ENCODE results near the gene EHMT1.
"Not testable (repeated sequence)": the region's sequence is repeated elsewhere in the genome, so short reads cannot be mapped to it uniquely, and the experiment has no call there.

EHMT1 gene

GRCh38 chr9:137799630-137799983, 180.8 kb downstream of the EHMT1 start:
- DNase-seq (ENCODE audit: insufficient read length, low spot score) (no peak), FAIRE-seq (no peak)

DNA sequence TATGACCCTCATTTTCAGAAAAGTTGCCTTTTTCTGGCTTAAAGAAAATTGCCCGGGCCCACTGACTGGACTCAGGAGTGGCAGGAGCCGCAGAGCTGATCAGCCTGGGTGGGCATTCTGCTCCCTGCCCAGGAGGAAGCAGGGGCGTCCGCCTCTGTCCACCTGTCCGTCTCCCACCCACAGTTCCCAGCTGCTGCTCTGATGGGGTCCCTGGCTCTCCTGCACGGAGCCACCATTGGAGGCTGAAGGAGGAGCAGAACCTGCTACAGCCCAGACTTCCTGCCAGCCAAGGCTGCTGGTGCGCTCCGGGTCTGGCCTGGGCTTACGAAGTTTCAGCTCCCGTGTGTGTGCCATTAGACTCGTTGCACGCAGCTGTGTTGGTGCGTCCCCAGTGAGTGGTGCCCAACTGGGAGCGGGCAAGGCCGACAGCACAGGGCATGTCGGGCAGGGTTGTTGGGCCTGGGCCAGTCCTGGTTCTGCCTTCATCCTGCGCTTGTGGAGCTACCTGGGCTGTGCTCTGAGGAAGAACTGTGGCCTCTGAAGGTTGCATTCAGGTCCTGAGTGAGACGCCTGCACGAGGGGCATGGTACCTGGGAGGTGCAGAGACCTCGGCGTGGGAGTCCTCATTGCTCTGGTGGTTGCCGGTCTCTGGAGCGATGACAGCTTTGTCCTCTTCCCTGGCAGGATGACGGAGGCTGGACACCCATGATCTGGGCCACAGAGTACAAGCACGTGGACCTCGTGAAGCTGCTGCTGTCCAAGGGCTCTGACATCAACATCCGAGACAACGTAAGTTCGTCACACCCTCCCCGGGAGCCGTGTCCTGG, 181.6 kb downstream of the EHMT1 start:
- no peak for DNase-seq (ENCODE audit: insufficient read length, low spot score)
- FAIRE-seq: no peak

DNA sequence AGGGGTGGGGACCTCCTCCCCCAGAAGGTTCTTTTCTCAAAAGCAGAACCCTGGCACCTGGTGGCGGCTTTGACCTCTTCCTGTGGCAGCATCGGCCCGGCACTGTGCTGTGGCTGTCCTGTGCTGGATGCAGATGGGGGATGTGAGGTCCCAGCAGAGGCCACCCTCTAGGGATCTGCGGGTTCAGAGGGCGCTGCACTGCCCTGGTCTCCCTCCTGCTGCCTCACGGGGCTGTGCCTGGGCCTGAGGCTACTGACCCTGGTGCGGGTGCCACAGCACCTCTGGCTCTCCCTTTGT, 182.2 kb downstream of the EHMT1 start:
- DNase-seq (ENCODE audit: insufficient read length, low spot score): no peak
- no peak for FAIRE-seq

DNA sequence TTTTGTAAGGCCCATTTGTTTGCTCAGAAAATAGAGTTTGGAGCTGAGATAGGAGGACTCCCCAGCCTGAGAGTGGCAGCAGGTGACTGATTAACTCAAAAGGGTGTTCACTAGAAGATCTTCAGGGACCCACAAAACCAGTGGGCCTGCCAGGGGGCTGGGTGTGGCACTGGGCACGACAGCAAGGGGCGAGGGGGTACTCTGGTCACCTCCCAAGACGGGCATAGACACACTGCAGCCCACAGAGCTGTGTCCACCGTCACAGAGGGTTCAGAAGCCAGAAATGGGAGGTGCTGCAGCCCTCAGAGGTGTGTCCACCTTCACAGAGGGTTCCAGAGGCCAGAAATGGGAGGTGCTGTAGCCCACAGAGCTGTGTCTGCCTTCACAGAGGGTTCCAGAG, 183.2 kb downstream of the EHMT1 start:
- FAIRE-seq (no peak), DNase-seq (ENCODE audit: insufficient read length, low spot score) (no peak)

DNA sequence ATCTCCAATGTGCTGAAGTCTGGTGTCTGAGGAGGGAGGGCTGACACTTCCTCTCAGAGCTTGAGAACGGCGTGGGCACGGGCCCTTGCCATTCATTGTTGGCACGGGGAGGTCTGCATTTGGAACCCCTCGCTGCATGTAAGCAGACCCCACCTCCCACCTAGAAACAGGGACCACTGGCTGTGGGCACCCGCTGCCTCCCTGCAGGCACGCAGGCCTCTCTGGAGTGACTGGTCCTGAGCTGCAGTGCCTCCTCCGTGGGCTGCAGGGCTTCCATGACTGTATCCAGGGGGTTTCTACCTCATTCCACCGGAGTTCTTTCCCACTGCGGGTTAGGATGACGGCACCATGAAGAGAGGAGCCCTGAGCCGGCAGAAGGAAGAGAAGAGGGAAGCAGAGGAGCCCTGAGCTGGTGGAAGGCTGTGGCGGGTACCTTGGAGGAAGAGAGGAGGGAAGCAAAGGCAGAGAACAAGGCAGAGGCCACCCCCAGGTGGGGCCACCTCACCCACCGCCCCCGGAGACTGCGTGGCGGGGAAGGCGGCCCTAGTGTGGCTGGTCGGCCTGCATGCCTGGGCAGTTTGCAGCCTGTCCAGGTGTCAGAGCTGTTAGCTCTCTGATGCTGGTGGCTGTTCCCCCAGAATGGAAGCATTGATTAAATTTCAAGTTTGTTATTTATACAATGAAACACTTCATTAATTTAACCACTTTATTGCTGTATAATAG, 183.9 kb downstream of the EHMT1 start:
- no peak for FAIRE-seq
- DNase-seq (ENCODE audit: insufficient read length, low spot score): no peak

- peak; percentile 54 for FAIRE-seq
- no peak for DNase-seq (ENCODE audit: insufficient read length, low spot score)
Measured at GRCh38 chr9:137804908-137805630, 186.3 kb downstream of the EHMT1 start.

DNA sequence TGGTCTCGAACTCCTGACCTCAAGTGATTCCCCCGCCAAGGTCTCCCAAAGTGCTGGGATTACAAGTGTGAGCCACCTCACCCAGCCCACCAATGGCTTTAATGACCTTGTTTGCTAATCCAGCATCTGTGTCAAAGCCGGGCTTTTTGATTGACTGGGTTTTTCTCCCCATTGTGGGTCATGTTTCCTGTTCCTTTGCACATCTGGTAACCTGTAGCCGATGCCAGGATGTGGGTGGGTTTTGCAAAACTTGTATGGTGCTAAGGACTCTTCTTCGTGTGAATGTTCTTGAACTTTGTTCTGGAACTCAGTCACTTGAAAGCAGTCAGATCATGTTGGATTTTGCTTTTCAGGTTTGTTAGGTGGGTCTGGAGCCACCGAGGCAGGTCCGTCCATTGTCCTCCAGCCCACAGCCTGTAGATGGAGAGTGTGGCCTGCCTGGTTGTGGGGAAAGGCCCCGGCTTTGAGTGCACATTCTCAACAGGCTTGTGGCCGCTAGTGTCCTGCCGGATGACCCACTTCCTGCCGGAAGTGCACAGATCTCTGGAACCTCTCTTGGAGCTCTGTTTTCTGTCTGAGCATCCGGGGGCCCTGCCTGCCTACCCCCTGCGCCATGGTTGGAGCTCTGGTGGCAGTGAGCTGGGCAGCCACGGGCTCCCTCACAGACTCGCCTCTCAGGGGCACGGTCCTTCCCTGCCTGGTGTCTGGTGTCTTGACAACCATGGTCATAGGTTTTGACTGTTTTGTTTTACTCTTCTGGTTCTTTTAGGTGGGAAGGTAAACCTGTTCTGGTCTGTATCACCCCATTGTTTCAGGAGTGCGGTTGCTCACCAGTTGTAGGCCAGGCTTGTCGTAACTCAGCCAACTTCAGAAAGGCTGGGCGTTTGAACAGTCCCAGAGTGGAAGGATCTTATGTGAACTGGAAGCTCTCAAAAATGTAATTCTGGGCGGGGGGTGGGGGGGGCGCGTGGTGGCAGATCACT, 189.2 kb downstream of the EHMT1 start:
- FAIRE-seq (no peak), DNase-seq (ENCODE audit: insufficient read length, low spot score) (no peak)

GRCh38 chr9:137809040-137809576, 190.3 kb downstream of the EHMT1 start:
- no peak for DNase-seq (ENCODE audit: insufficient read length, low spot score)
- no peak for FAIRE-seq

DNA sequence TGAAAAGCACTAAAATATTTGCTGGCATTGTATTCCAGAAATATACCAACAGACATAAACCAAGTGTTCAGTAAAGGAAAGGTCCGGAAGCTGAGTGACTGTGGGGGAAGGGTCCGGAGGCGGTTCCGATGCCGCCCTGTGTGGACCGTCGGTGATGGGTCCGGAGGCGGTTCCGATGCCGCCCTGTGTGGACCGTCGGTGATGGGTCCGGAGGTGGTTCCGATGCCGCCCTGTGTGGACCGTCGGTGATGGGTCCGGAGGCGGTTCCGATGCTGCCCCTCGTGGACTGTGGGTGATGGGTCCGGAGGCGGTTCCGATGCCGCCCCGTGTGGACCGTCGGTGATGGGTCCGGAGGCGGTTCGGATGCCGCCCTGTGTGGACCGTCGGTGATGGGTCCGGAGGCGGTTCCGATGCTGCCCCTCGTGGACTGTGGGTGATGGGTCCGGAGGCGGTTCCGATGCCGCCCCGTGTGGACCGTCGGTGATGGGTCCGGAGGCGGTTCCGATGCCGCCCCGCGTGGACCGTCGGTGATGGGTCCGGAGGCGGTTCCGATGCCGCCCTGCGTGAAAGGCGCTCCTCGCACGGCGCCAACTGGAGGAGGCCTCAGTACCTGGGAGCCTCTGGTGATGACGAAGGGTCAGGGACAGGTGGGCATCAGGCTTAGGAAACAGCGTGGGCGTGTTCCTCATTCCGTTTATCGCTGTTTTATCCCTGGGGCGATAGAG, 191.1 kb downstream of the EHMT1 start:
- not testable (repeated sequence) for FAIRE-seq

DNA sequence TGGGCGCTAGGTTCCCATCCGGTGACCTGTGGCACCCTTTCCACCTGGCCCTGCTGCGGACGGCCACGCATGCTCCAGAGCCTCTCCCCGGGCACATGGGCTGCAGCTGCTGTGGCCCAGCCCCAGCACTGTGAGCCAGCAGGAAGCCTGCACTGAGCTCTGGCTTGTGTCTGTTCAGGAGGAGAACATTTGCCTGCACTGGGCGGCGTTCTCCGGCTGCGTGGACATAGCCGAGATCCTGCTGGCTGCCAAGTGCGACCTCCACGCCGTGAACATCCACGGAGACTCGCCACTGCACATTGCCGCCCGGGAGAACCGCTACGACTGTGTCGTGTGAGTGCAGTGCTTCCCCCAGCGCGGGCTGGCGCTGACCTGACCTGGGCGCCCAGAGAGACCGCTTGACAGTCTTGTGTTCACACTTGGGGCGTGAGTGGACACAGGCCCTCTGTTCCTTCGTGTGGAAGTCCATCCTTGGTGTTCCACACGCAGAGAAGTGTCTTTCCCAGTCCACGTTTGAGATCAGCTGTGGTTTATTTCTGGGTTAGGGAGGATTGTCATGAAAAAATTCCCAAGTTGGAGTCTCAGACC, 192.6 kb downstream of the EHMT1 start:
- DNase-seq (ENCODE audit: insufficient read length, low spot score): no peak
- no peak for FAIRE-seq

More for the DNA sequence above, 191.1 kb downstream of the EHMT1 start:
- DNase-seq (ENCODE audit: insufficient read length, low spot score): not testable (repeated sequence)

GRCh38 chr9:137812356-137813023, 193.7 kb downstream of the EHMT1 start:
- FAIRE-seq (no peak), DNase-seq (ENCODE audit: insufficient read length, low spot score) (no peak)

- no peak for FAIRE-seq
Measured at GRCh38 chr9:137813167-137813566, 194.4 kb downstream of the EHMT1 start.

DNA sequence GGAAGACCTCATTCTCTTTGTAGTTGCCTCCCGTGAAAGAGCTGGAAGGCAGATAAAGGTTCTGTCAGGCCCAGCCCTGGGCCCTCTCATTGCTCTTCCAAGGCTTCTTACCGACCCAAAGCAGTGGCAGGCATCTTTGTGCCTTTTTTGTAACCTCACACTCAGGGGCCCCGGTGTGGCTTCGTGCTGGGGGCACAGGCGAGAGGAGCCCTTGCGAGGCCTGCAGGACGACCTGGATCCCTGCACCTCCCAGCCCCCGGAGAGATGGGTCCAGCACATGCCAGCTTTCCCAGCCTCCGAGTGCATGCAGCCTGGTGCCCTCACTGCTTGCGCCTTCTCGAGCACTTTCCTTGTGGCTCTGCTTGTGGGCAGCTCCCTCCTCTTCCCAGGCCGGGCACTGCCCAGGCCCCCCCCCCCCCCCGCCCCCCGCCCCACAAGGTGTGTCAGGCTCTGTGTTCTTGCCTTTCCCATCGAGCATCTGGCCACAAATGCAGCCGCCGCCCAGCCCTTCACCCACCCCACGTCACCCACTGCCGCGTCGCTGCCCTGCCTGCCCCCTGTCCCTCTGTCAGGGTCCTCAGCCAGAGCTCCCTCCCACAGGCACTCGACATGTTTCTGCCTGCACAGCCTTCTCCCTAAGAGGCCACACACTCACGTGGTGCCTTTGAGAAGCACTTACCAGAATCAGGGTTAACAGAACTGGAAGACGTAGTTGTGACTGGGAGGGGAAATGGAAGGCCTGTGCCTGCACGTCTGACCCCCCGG, 195.0 kb downstream of the EHMT1 start:
- FAIRE-seq (no peak), DNase-seq (ENCODE audit: insufficient read length, low spot score) (no peak)

More at GRCh38 chr9:137813167-137813566, 194.4 kb downstream of the EHMT1 start:
- no peak for DNase-seq (ENCODE audit: insufficient read length, low spot score)

- FAIRE-seq: no peak
- DNase-seq (ENCODE audit: insufficient read length, low spot score): no peak
Measured at GRCh38 chr9:137814436-137814835, 195.6 kb downstream of the EHMT1 start.

DNA sequence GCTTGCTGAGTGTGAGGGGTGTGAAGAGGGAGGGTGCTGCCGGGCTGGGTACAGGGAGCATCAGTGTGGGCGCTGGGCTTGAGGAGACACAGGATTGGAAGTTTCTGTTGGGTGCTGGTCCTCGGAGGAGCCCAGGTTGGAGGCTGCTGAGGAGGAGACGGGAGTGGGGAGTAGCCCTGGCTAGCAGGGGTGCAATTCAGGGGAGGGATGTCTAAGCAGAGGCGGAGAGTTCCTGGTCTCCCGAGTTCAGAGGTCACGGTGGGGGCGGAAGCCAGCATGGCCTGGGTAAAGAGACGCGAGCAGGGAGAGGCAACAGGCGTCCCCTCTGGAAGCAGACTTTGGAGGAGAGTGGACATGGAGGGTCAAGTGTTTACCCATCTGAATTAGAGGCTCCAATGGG, 196.0 kb downstream of the EHMT1 start:
- DNase-seq (ENCODE audit: insufficient read length, low spot score) (no peak), FAIRE-seq (no peak)

DNA sequence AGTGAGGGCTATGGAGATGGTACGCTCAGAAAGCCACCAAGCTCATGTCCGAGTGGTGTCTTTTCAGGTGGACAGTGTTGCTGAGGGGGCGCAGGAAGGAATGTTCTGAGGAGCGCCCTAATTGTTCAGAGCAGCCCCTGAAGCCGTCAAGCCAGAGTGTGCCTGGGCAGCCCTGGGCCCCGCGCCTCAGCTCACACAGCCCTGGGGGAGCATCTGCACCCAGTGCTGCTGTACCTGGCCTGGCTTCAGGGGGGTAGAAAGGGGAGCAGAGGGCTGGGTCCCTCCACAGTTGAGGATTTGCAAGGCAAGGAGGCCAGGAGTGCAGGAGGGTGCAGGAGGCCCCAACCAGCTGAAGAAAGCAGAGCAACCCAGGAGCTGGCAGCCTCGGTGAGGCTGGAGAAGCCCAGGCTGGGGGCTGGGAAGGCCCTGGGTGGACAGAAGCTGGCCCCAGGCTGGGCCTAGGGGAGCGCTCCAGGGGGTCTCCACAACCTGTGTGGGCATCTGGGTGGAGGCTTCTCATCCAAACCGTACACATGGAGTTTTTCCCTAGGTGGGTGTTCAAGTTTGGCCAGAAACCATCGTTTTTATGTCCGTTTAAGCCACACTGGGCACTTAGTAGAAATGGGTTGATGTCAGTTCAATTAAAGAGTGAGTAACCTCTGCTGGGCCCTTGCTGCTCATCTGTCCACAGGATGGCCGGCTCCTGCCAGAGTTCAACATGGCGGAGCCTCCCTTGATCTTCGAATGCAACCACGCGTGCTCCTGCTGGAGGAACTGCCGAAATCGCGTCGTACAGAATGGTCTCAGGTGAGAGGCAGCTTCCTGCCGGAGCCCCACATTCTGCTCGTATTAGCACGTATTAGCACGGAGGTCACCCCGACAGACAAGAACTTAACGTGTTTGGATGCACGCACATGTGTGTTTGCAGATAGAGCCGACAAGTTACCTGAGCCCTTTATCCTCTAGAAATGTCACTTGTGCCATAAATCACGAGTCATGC, 196.8 kb downstream of the EHMT1 start:
- FAIRE-seq: no peak
- no peak for DNase-seq (ENCODE audit: insufficient read length, low spot score)
